WTC11 (cell line): ENCODE results near the gene SMAD2. TPM values are rescaled to one million over a fixed set of nuclear protein-coding genes. Genes with fewer than 3 reads are reported as not detected.

Experiments used
- ATAC-seq: fragments of 200-7000 bp; cut with Tn5 transposase; 2 replicates; pipeline ENCODE4 v1.10.0; 2021; ENCODE audit warnings: mild to moderate bottlenecking, moderate library complexity
- CTCF ChIA-PET: fragments of 300-600 bp; sonication (Branson Sonifier 250); formaldehyde crosslinking; loops from one replicate; lab custom pipeline; 2021; ENCODE audit warnings: antibody characterized with exemption; lab: Charles Lee
- POLR2A ChIA-PET: fragments of 350-600 bp; sonication (Branson Sonifier 250); formaldehyde crosslinking; loops from one replicate; lab custom pipeline; 2021; ENCODE audit warnings: antibody characterized with exemption; lab: Charles Lee
- DNase-seq: peaks from one replicate; pipeline ENCODE4 v3.0.0; 2021; ENCODE audit warnings: low spot score
- H3K27ac Mint-ChIP-seq: 2 replicates; pipeline ENCODE4 v1.8.0; 2021; ENCODE audit warnings: mixed read lengths
- H3K27me3 Mint-ChIP-seq: 2 replicates; pipeline ENCODE4 v1.8.0; 2021; ENCODE audit warnings: low read depth, mild to moderate bottlenecking, moderate library complexity, mixed read lengths
- H3K36me3 Mint-ChIP-seq: 2 replicates; pipeline ENCODE4 v1.8.0; 2021; ENCODE audit warnings: mixed read lengths
- H3K4me1 Mint-ChIP-seq: 2 replicates; pipeline ENCODE4 v1.8.0; 2022; ENCODE audit warnings: mixed read lengths
- H3K4me3 Mint-ChIP-seq: 2 replicates; pipeline ENCODE4 v1.8.0; 2021; ENCODE audit warnings: mild to moderate bottlenecking, moderate library complexity, mixed read lengths
- H3K9me3 Mint-ChIP-seq: 2 replicates; pipeline ENCODE4 v1.8.0; 2021; ENCODE audit warnings: mixed read lengths
- AFF4 ChIP-seq: sonication (generic); formaldehyde crosslinking; IDR thresholded peaks from 2 replicates; pipeline ENCODE4 v1.8.1; 2023; ENCODE audit warnings: mild to moderate bottlenecking, missing genetic modification reagents, borderline replicate concordance
- ARID4B ChIP-seq: sonication (generic); formaldehyde crosslinking; IDR thresholded peaks from 2 replicates; pipeline ENCODE4 v1.8.0; 2023; ENCODE audit warnings: missing genetic modification reagents, mild to moderate bottlenecking, borderline replicate concordance
- ATF2 ChIP-seq: sonication (generic); formaldehyde crosslinking; IDR thresholded peaks from 2 replicates; pipeline ENCODE4 v1.8.1; 2022; ENCODE audit warnings: low read depth, missing genetic modification reagents, borderline replicate concordance
- E2F1 ChIP-seq: sonication (generic); formaldehyde crosslinking; IDR thresholded peaks from 2 replicates; pipeline ENCODE4 v1.8.0; 2022; ENCODE audit warnings: mild to moderate bottlenecking, missing genetic modification reagents
- ETV6 ChIP-seq: sonication (generic); formaldehyde crosslinking; IDR thresholded peaks from 2 replicates; pipeline ENCODE4 v1.8.1; 2022; ENCODE audit warnings: mild to moderate bottlenecking, missing genetic modification reagents
- FOXK1 ChIP-seq: sonication (generic); formaldehyde crosslinking; IDR thresholded peaks from 2 replicates; pipeline ENCODE4 v1.8.0; 2022; ENCODE audit warnings: mild to moderate bottlenecking, moderate library complexity, missing genetic modification reagents
- FOXP4 ChIP-seq: sonication (generic); formaldehyde crosslinking; IDR thresholded peaks from 2 replicates; pipeline ENCODE4 v1.8.0; 2022; ENCODE audit warnings: mild to moderate bottlenecking, missing genetic modification reagents
- HMGA2 ChIP-seq: fragments of 250-450 bp; sonication (Bioruptor Pico); IDR thresholded peaks from 2 replicates; pipeline ENCODE4 v1.4.0; 2021; ENCODE audit warnings: mild to moderate bottlenecking, moderate library complexity
- MYBL2 ChIP-seq: sonication (generic); formaldehyde crosslinking; IDR thresholded peaks from 2 replicates; pipeline ENCODE4 v1.8.1; 2023; ENCODE audit warnings: mild to moderate bottlenecking, moderate library complexity, missing genetic modification reagents
- NR1H2 ChIP-seq: sonication (generic); formaldehyde crosslinking; IDR thresholded peaks from 2 replicates; pipeline ENCODE4 v1.9.0; 2021; ENCODE audit warnings: mild to moderate bottlenecking, moderate library complexity, missing genetic modification reagents
- NR3C1 ChIP-seq: sonication (generic); formaldehyde crosslinking; conservative IDR thresholded peaks from 2 replicates; pipeline ENCODE4 v1.8.1; 2023; ENCODE audit warnings: low read depth, mild to moderate bottlenecking, missing genetic modification reagents
- RORB ChIP-seq: fragments of 250-450 bp; sonication (Bioruptor Pico); IDR thresholded peaks from 2 replicates; pipeline ENCODE4 v1.9.0; 2021; ENCODE audit warnings: mild to moderate bottlenecking
- SMAD3 ChIP-seq: sonication (generic); formaldehyde crosslinking; IDR thresholded peaks from 2 replicates; pipeline ENCODE4 v1.8.0; 2022; ENCODE audit warnings: missing genetic modification reagents, mild to moderate bottlenecking, borderline replicate concordance
- USF1 ChIP-seq: sonication (generic); formaldehyde crosslinking; IDR thresholded peaks from 2 replicates; pipeline ENCODE4 v1.8.0; 2022; ENCODE audit warnings: mild to moderate bottlenecking, missing genetic modification reagents
- ZNF121 ChIP-seq: sonication (generic); formaldehyde crosslinking; IDR thresholded peaks from 2 replicates; pipeline ENCODE4 v1.8.0; 2023; ENCODE audit warnings: missing genetic modification reagents
- ZNF219 ChIP-seq: sonication (generic); formaldehyde crosslinking; IDR thresholded peaks from 2 replicates; pipeline ENCODE4 v1.8.0; 2023; ENCODE audit warnings: missing genetic modification reagents, mild to moderate bottlenecking, borderline replicate concordance
- ZNF512 ChIP-seq: sonication (generic); formaldehyde crosslinking; IDR thresholded peaks from 2 replicates; pipeline ENCODE4 v1.8.1; 2022; ENCODE audit warnings: missing genetic modification reagents, borderline replicate concordance
- ZNF532 ChIP-seq: fragments of 250-450 bp; sonication (Bioruptor Pico); IDR thresholded peaks from 2 replicates; pipeline ENCODE4 v1.9.0; 2021; ENCODE audit warnings: mild to moderate bottlenecking, borderline replicate concordance
- total RNA-seq: library from RNA; stranded (reverse); gene quantifications from 3 replicates; pipeline ENCODE4 v1.2.3, GENCODE V29; 2021

Gene SMAD2
- total RNA-seq, 1 experiment from 2014 or later = 104 TPM

GRCh38 chr18:47868744-47869143 lies 61.7 kb downstream of the SMAD2 start:
- H3K27ac Mint-ChIP-seq = no peak overlapping the region
- no peaks in the 10 kb centered on the region for H3K9me3 Mint-ChIP-seq
- no peak overlapping the region for H3K4me3 Mint-ChIP-seq
- peaks cover 32% of the 10 kb centered on the region for H3K36me3 Mint-ChIP-seq
- DNase-seq (no peak), ATAC-seq (no peak)
- POLR2A ChIA-PET = no interaction called here
- CTCF ChIA-PET = no interaction called here
- peaks cover 11% of the 10 kb centered on the region for H3K4me1 Mint-ChIP-seq
- no peaks in the 10 kb centered on the region for H3K27me3 Mint-ChIP-seq
- TF ChIP-seq RORB (no peak), ATF2 (no peak), E2F1 (CRISPR knock-in tag) (no peak), AFF4 (CRISPR knock-in tag) (no peak), ZNF512 (CRISPR knock-in tag) (no peak), MYBL2 (no peak), ZNF219 (CRISPR knock-in tag) (no peak), ZNF532 (no peak), ARID4B (no peak), NR3C1 (CRISPR knock-in tag) (no peak), ETV6 (no peak), ZNF121 (CRISPR knock-in tag) (no peak), FOXK1 (CRISPR knock-in tag) (no peak), FOXP4 (CRISPR knock-in tag) (no peak), NR1H2 (CRISPR knock-in tag) (no peak), USF1 (no peak), SMAD3 (CRISPR knock-in tag) (no peak), HMGA2 (CRISPR knock-in tag) (no peak)
